PC-3 (cell line): ENCODE results near the gene CACNB3. TPM values are rescaled to one million over a fixed set of nuclear protein-coding genes. Genes with fewer than 3 reads are reported as not detected.
"Not testable (repeated sequence)": the region's sequence is repeated elsewhere in the genome, so short reads cannot be mapped to it uniquely, and the experiment has no call there.

Source experiments
- ATAC-seq: fragments of 200-7000 bp; cut with Tn5 transposase; 2 replicates; pipeline ENCODE4 v1.9.1; 2020; ENCODE audit warnings: mild to moderate bottlenecking, moderate library complexity
- BruUV-seq: library from RNA; stranded (reverse); fragments of 400-500 nt; replicated peaks from 2 replicates; lab custom pipeline; 2021; lab: Mats Ljungman, UMichigan
- CTCF ChIA-PET: fragments of 300-600 bp; sonication (Branson Sonifier 250); formaldehyde crosslinking; loops from one replicate; lab custom pipeline; 2022; ENCODE audit warnings: antibody characterized with exemption; lab: Charles Lee
- POLR2A ChIA-PET: fragments of 300-600 bp; sonication (Branson Sonifier 250); formaldehyde crosslinking; loops from one replicate; lab custom pipeline; 2022; ENCODE audit warnings: antibody characterized with exemption; ENCODE audit not compliant: unreplicated experiment; lab: Charles Lee
- DNase-seq: peaks from one replicate; pipeline ENCODE4 v3.0.0-alpha.2; 2015
- H2AFZ ChIP-seq: fragments of 300-600 bp; sonication (generic); 2 replicates; pipeline ENCODE4 v1.6.0; 2016; ENCODE audit warnings: antibody characterized with exemption, low read length
- H3F3A ChIP-seq: fragments of 300-600 bp; sonication (generic); one replicate; pipeline ENCODE4 v1.6.0; 2017; ENCODE audit warnings: antibody characterized with exemption, low read length, control low read depth, mild to moderate bottlenecking; ENCODE audit not compliant: unreplicated experiment
- H3K27ac ChIP-seq: fragments of 300-600 bp; sonication (generic); 2 replicates; pipeline ENCODE4 v1.5.1; 2016; ENCODE audit warnings: mild to moderate bottlenecking, low read length
- H3K27me3 ChIP-seq: fragments of 300-600 bp; sonication (generic); 2 replicates; pipeline ENCODE4 v1.6.1; 2016; ENCODE audit warnings: low read length, mixed read lengths
- H3K36me3 ChIP-seq: fragments of 300-600 bp; sonication (generic); 2 replicates; pipeline ENCODE4 v1.6.1; 2016; ENCODE audit warnings: low read depth, mixed run types, low read length, mixed read lengths
- H3K4me1 ChIP-seq: fragments of 300-600 bp; sonication (generic); 2 replicates; pipeline ENCODE4 v1.5.1; 2016; ENCODE audit warnings: low read length; ENCODE audit not compliant: insufficient read depth
- H3K4me2 ChIP-seq: fragments of 300-600 bp; sonication (generic); 2 replicates; pipeline ENCODE4 v1.6.0; 2016; ENCODE audit warnings: low read length
- H3K4me3 ChIP-seq: fragments of 300-600 bp; sonication (generic); 2 replicates; pipeline ENCODE4 v1.5.1; 2016; ENCODE audit warnings: mild to moderate bottlenecking, low read length, mixed read lengths
- H3K79me2 ChIP-seq: fragments of 300-600 bp; sonication (generic); 2 replicates; pipeline ENCODE4 v1.6.1; 2017; ENCODE audit warnings: low read length, mixed read lengths
- H3K9ac ChIP-seq: fragments of 300-600 bp; sonication (generic); 2 replicates; pipeline ENCODE4 v1.6.0; 2016; ENCODE audit warnings: mild to moderate bottlenecking, low read length
- H3K9me2 ChIP-seq: fragments of 300-600 bp; sonication (generic); replicated peaks from 2 replicates; pipeline ENCODE4 v1.6.1; 2016; ENCODE audit warnings: mixed run types, low read length, mixed read lengths
- H3K9me3 ChIP-seq: fragments of 300-600 bp; sonication (generic); 2 replicates; pipeline ENCODE4 v1.6.1; 2016; ENCODE audit warnings: low read length, mixed read lengths
- H4K20me1 ChIP-seq: fragments of 300-600 bp; sonication (generic); 2 replicates; pipeline ENCODE4 v1.6.1; 2016; ENCODE audit warnings: low read length, mixed read lengths
- EZH2 ChIP-seq: fragments of 300-600 bp; sonication (generic); IDR thresholded peaks from one replicate; pipeline ENCODE4 v1.6.1; 2017; ENCODE audit warnings: antibody characterized with exemption, mild to moderate bottlenecking, low read length; ENCODE audit not compliant: unreplicated experiment
- EZH2phosphoT487 ChIP-seq: fragments of 300-600 bp; sonication (generic); IDR thresholded peaks from 2 replicates; pipeline ENCODE4 v1.6.1; 2018; ENCODE audit warnings: mild to moderate bottlenecking, antibody characterized with exemption, low read length, borderline replicate concordance
- intact Hi-C: fragments of 100-400 bp; cut with micrococcal nuclease; formaldehyde crosslinking; loops from 2 replicates; pipeline ENCODE4 v1.9.0; 2023
- total RNA-seq: library from RNA; depleted of rRNA; stranded (reverse); fragments of >200 nt; gene quantifications from 2 replicates; pipeline ENCODE4 v1.2.3, GENCODE V29; 2014
- TF ChIP-seq, protein P1 (sequence below): fragments of 300-600 bp; sonication (generic); conservative IDR thresholded peaks from 2 replicates; pipeline ENCODE4 v1.5.1; 2017; ENCODE audit warnings: antibody characterized with exemption, low read depth, mild to moderate bottlenecking, low read length

The CACNB3 gene
- total RNA-seq, 1 experiment from 2014 or later, result 21.4 TPM

DNA sequence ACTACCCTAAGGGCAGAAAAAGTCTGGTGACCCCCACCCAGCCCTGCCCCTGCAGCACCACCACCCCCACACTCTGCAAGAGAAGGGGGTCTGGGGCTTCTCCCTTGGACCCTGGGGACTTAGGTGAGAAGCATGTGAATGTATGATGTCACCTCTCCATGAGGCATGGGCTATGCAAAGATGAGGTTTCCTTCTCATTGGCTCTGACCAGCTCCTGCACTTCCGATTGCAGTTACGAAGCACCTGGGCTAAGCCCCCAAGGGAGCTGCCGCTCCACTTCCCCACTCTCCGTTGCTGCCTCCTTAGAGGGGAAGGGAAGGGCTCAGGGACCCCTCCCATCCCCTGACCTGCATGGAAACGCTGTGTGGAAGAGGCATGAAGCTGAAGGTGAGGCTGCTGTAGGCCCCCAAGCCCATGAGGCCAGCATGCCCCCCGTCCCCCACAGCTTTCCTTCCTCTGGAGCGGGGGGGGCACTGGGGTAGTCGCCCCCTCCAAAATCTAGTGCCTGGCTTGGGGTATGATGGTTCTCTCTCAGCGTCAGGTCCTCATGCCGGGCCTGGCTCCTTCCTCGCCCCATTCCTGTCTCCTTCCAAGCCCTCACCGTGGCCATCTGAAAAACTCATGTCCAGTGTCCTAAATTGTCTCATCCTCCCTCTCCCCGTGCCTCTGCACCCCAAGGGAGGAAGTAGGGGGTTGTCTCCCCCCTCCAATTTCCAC, 39.1 kb downstream of the CACNB3 start:
- H3F3A ChIP-seq, result no peaks in the 10 kb centered on the region
- H3K9me3 ChIP-seq, result no peaks in the 10 kb centered on the region
- no peak overlapping the region for H2AFZ ChIP-seq
- H4K20me1 ChIP-seq, result no peaks in the 10 kb centered on the region
- no peak overlapping the region for H3K9ac ChIP-seq
- ATAC-seq (no peak), DNase-seq (no peak)
- no peaks in the 10 kb centered on the region for H3K36me3 ChIP-seq
- no peak overlapping the region for H3K4me2 ChIP-seq
- no TSS peak for BruUV-seq
- H3K27me3 ChIP-seq, result no peaks in the 10 kb centered on the region
- H3K9me2 ChIP-seq, result no peaks in the 10 kb centered on the region
- H3K4me1 ChIP-seq, result peaks cover 7% of the 10 kb centered on the region; the same call in 1 of the 2 replicates
- H3K79me2 ChIP-seq, result no peaks in the 10 kb centered on the region
- H3K27ac ChIP-seq, result no peak overlapping the region
- POLR2A ChIA-PET, result no interaction called here
- no peak for TF ChIP-seq EZH2phosphoT487
- TF ChIP-seq, protein P1, sequence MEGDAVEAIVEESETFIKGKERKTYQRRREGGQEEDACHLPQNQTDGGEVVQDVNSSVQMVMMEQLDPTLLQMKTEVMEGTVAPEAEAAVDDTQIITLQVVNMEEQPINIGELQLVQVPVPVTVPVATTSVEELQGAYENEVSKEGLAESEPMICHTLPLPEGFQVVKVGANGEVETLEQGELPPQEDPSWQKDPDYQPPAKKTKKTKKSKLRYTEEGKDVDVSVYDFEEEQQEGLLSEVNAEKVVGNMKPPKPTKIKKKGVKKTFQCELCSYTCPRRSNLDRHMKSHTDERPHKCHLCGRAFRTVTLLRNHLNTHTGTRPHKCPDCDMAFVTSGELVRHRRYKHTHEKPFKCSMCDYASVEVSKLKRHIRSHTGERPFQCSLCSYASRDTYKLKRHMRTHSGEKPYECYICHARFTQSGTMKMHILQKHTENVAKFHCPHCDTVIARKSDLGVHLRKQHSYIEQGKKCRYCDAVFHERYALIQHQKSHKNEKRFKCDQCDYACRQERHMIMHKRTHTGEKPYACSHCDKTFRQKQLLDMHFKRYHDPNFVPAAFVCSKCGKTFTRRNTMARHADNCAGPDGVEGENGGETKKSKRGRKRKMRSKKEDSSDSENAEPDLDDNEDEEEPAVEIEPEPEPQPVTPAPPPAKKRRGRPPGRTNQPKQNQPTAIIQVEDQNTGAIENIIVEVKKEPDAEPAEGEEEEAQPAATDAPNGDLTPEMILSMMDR, result no peak
- no peak for TF ChIP-seq EZH2
- intact Hi-C loops, result no loop called here
- H3K4me3 ChIP-seq, result no peak overlapping the region
- CTCF ChIA-PET, result no interaction called here

DNA sequence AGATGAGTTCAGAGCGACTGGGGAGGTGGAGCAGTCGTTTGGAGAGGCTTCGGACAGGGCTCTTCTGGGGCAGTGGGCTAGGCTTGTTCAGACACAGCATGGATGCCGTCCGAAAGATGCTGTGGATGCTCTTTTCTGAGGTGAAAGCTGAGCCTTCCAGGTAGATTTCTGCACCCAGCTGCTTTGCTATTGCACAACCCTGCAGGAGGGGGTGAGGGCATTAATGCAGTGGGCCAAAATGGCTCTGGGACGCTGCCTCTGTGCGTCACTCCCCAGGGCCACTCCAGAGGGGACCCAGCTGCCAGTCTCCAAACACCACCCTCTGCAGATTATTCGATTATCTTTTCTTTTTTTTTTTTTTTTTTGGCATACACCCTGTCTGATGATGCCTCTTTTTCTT, 39.7 kb downstream of the CACNB3 start:
- BruUV-seq, result no TSS peak
- Histone ChIP-seq H3K4me2 (no peak overlapping the region), H3K79me2 (no peaks in the 10 kb centered on the region), H4K20me1 (no peaks in the 10 kb centered on the region), H3K27ac (no peak overlapping the region), H3K27me3 (no peaks in the 10 kb centered on the region), H3K9me2 (no peaks in the 10 kb centered on the region), H3K4me1 (peaks cover under 1% of the 10 kb centered on the region; the same call in 1 of the 2 replicates), H2AFZ (no peak overlapping the region), H3K9ac (no peak overlapping the region), H3K4me3 (no peak overlapping the region), H3K9me3 (no peaks in the 10 kb centered on the region), H3F3A (no peaks in the 10 kb centered on the region), H3K36me3 (no peaks in the 10 kb centered on the region)
- ChIA-PET CTCF (no interaction called here), POLR2A (no interaction called here)
- TF ChIP-seq, protein P1, result no peak
- TF ChIP-seq EZH2, result no peak
- no peak for TF ChIP-seq EZH2phosphoT487
- intact Hi-C loops, result no loop called here
- ATAC-seq, result no peak
- DNase-seq, result no peak

DNA sequence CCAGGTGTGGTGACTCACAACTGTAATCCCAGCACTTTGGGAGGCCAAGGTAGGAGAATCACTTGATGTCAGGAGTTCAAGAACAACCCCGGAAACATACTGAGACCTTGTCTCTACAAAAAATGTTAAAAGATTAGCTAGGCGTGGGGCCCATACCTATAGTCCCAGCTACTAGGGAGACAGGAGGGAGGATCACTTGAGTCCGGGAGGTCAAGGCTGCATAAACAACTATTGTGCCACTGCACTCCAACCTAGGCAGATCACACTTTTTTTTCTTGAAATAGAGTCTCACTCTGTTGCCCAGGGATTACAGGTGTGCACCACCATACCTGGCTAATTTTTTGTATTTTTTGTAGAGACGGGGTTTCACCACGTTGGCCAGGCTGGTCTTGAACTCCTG, 41.3 kb downstream of the CACNB3 start:
- DNase-seq (no peak), ATAC-seq (no peak)
- Histone ChIP-seq H3K9ac (no peak overlapping the region), H3K4me1 (no peaks in the 10 kb centered on the region), H4K20me1 (no peaks in the 10 kb centered on the region), H3K27ac (no peak overlapping the region), H3F3A (no peaks in the 10 kb centered on the region), H3K4me2 (no peak overlapping the region), H3K9me3 (no peaks in the 10 kb centered on the region), H3K4me3 (no peak overlapping the region), H2AFZ (no peak overlapping the region), H3K27me3 (no peaks in the 10 kb centered on the region), H3K36me3 (no peaks in the 10 kb centered on the region), H3K79me2 (no peaks in the 10 kb centered on the region), H3K9me2 (no peaks in the 10 kb centered on the region)
- CTCF ChIA-PET, result no interaction called here
- intact Hi-C loops, result no loop called here
- TF ChIP-seq EZH2phosphoT487, result no peak
- TF ChIP-seq, protein P1, result no peak
- no peak for TF ChIP-seq EZH2
- POLR2A ChIA-PET, result no interaction called here
- BruUV-seq, result no TSS peak

DNA sequence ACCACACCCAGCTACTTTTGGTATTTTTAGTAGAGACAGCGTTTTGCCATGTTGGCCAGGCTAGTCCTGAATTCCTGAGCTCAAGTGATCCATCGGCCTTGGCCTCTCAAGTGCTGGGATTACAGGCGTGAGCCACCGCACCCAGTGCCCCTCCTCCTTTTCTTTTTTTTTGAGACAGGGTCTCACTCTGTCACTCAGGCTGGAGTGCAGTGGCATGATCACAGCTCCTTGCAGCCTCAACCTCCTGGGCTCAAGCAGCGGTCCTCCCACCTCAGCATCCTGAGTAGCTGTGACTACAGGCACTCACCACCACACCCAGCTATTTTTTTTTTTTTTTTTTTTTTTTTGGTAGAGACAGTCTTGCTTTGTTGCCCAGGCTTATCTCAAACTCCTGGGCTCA, 41.9 kb downstream of the CACNB3 start:
- DNase-seq, H3K4me2 ChIP-seq, H3F3A ChIP-seq, H3K9me2 ChIP-seq, POLR2A ChIA-PET, H3K36me3 ChIP-seq, CTCF ChIA-PET, H4K20me1 ChIP-seq, H3K9ac ChIP-seq, BruUV-seq, H3K27me3 ChIP-seq, H3K9me3 ChIP-seq, intact Hi-C loops, H2AFZ ChIP-seq, H3K4me1 ChIP-seq, ATAC-seq, H3K4me3 ChIP-seq, H3K27ac ChIP-seq, H3K79me2 ChIP-seq: not testable (repeated sequence)
